HG03175 (cell line): Measurements from ENCODE around the gene DCAF12L2.
"Not testable (repeated sequence)": the region's sequence is repeated elsewhere in the genome, so short reads cannot be mapped to it uniquely, and the experiment has no call there.

Source experiments
- ATAC-seq: cut with Tn5 transposase; IDR thresholded peaks from one replicate; pipeline ENCODE4 v1.9.1; 2021; ENCODE audit warnings: mild to moderate bottlenecking, moderate library complexity; ENCODE audit not compliant: unreplicated experiment

The DCAF12L2 gene

DNA sequence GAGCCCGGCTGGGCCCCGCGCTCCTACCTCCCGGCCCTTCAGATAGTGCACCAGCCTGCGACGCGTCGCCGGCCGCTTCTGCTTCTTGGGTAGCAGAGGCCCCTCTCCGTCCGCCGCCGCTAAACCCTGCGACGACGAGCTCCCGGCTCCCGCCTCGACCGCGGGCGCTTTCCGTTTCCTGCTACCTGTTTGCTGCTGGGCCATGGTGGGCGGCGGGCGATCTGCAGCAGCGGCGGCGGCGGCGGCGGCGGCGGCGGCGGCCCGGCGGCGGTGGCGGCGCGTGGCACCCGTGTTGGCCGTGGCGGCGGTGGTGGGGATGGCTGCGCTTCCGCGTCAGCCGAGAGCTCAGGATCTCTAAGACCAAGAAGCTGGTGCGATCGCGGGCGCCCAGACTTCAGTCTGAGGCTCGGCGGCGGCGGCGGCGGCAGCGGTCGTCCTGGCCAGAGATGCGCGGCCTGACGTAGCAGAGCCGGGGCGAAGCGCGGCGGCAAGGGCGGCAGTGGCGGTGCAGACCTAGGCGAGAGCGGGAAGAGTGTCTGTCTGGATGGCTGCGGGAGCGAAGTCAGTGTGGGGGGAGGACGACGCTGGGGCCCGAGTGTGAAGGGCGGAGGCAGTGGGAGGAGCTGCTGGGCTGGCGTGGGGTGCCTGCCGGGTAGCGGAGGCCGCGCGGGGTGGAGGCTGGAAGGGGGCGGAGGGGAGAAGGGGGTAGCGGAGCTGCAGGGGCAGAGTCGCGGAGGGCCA is at the start of gene DCAF12L2:
Gene DCAF12L2, minus strand, starts transcription at position 569 of the 741 bp plus-strand sequence. Its CDS starts 365 bp downstream, at position 204.
- no peak for ATAC-seq

DNA sequence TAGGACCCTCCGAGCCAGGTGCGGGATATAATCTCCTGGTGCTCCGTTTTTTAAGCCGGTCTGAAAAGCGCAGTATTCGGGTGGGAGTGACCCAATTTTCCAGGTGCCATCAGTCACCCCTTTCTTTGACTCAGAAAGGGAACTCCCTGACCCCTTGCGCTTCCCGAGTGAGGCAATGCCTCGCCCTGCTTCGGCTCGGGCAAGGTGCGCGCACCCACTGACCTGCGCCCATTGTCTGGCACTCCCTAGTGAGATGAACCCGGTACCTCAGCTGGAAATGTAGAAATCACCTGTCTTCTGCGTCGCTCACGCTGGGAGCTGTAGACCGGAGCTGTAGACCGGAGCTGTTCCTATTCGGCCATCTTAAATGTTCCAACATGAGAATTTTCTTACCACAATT is 24.8 kb upstream of the DCAF12L2 start:
- ATAC-seq: not testable (repeated sequence)

DNA sequence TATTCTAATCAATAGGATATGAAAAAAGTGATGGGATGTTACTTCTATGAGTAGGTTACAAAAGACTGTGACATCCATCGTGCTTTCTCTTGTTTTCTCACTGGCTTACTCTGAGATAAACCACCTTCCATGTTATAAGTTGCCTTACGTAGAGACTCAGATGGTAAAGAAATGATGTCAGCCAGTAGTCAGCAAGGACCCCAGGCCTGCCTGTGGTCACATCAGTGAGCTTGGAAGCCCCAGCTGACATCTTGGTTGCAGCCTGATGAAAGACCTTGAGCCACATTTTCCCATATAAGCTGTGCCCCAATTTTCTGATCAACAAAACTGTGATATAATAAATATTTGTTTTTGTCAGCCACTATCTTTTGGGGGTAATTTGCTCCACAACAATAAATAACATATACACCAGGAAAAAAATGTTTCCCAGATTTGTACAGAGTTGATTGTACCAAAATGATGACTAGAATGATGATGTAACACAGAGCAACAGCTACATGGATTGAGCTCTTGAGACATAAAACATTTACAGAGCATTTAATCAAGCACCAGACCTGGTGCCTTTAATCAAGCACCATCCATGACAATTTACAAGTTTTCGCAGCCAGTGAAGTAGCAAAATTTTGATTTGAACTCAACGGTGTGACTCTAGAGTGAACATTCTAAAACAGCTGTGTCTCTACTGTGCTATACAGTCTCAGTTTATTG is 11.2 kb upstream of the DCAF12L2 start:
- no peak for ATAC-seq

DNA sequence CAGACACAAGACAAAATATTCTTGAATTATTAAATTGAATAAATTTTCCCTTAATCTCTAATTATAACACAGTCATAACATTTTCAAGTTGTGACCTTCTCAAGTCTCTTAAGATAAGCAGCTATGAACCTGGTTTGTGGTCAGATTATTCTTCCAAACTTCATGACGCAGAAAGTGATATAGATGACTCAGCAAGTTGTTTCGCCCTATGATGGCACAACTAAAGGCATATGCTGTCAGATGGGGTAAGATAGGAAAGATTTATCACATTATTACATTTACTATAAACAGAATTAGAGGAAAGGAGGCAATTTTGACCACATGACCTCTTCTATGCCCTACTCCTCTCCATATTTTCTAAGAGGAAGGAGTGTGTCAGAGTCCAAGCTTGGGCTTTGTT is 4.6 kb upstream of the DCAF12L2 start:
- no peak for ATAC-seq

DNA sequence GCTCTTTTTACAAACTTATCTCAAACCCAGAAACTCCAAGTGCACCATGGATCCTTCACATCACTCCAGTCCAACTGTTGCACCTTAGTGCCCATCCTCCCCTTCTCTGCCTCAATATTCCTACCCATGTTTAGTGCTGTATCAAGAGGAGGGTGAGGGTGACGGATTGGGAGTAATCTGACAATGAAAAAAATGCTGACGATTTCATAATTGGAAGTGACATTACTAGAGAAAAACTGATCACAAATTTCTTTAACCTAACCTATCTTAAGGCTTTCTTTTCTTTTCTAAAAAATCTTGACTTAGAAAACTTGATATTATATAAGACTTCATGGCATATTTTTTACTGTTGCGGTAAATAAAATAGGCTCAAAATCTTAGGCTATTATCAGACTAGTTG is 1.5 kb upstream of the DCAF12L2 start:
- no peak for ATAC-seq

DNA sequence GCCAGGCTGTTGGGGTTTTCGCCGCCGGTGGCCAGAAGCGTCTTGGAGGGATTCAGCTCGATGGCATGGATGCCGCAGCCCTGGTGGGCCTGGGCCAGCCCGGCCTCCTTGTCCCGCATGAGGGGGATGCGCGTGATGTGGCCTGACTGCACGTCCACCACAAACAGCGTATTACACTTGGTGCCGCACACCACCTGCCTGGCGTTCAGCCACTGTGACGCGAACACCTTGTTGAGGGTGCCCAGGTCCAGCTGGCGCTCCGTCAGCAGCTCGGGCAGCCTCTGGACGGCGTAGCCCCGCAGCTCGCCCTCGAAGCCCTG is 728 bp downstream of the DCAF12L2 start:
- ATAC-seq: no peak

DNA sequence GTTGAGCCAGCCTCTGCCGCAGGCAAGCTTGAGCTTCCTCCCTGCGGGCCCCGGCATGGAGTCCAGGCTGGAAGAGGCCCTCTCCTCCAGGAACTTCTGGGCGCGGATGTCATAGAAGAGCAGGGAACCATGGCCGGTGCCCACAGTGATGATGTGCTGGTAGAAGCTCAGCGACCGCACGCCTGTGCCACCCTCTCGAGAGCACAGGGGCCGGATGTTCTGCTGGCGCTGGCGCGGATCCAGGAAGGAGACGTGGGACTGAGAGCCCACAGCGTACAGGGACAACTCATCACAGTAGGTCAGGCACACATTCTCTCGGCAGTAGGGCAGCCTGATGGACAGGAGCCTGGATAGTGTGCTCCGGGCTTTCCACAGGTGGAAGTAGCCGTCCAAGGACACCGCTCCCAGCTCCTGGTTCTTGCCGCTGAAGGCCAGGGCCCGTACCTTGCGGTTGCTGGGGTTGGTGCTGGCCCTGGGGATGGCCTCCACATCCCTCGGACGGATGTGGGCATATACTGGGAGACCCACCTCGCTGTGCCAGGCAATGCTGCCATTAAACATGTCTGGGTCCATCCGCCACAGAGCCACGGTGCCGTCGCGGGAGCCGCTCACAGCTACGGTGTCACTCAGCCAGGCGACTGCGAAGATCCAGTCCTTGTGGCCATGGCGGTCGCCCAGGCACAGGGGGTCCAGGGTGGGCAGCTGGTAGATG is 1.2 kb downstream of the DCAF12L2 start:
- no peak for ATAC-seq

DNA sequence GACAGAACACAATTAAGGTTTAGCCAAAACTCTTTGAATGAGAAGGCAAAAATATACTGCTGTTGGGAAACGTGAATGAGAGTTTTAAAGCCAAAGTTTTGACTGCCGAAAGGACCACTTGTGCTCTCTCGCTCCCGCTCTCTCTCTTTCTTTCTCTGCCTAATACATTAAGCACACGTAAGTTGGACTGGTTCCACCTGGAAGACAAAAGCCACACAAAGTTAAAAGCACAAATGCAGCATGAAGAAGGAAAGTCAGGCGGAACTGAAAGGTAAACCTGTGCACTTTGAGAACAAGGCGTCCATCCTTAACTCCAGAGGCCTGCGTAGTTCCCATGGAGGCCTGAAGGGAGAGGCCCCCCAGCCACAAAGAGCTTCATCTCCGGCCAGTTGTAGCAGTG is 1.9 kb downstream of the DCAF12L2 start:
- ATAC-seq: no peak

DNA sequence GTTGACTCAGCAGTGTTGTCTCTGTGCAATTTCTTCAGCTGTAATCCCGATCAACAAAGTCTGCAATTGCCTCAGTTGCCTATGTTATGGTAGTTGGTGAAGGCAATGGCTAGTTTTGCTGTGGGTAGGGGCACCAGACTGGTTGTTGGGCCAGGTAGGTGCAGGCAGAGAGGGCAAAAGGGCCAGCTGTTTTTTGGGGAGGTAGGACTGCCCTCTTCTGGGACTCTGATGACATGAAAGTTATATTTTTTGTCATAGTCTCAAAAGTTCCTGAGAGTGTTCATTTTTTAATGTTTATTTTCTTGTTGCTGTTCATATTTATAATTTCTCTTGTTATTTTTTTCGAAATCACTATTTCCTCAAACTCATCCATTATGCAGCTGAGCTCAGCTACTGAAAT is 25.1 kb downstream of the DCAF12L2 start:
- no peak for ATAC-seq

DNA sequence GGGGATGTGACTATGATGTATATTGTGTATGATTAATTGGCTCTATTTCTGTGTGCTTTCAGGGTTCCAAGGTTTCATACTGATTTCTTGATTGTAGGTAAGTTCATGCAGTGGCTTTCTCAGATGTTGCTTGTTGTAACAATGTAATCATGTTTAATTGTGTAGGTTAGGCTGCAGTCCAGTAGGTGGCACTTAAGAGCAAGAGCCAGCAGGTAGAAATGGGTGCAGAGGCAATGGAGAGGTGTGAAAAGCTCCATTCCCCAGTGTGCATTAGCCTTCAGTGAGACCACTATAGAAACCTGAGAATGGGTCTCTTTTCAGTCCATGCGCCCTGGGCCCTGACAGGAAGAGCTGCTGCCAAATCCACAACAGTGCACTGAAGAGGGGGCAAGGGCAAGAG is 28.2 kb downstream of the DCAF12L2 start:
- no peak for ATAC-seq

DNA sequence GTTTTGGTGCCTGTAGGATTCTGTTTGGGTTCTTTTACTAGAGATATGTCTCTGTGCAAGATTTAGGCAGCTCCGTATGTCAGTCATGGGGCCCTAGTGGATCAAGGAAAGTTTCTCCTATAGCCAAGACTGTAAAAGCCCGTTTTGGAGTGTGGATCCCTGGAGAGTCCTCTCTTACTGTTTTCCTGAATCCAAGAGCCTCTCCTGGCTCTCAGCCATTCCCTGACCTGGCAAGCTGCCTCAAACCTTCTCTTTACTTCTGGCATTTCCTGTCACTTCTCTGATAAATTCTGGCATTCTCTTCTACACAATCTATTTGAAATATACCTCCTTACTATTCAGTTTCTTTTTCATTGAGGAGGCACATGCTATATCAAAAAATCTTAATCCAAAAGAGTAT is 41.4 kb downstream of the DCAF12L2 start:
- ATAC-seq: no peak
